ENCODE results near the gene ZNF697.

Gene ZNF697

DNA sequence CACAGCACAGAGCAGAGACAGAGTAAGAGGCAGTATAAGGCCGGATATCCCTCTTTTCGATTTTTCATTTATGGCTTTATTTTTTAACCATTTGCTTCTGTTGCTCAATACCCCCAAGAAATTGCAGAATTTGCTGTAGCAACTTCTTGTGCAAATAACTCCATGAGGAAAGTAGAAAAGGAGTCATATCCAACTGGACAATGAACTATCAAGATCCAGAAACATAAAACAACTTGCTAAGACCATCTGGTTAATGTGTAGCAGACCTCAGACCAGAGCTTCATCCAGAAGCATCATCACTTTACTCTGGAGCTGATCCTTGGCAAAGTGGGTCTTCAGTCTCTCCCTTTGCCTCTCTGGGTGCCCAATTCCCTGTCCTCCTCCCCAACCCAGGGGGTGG, 45.9 kb downstream of the ZNF697 start:
- DNase-seq (ENCODE audit: low read depth in 2 of 2), result no peak
- no peak overlapping the region for H3K4me3 ChIP-seq (replicated peaks in 1 of 2; ENCODE audit: low read depth in 2 of 2, low read length in 2 of 2)
- TF ChIP-seq, protein P1, sequence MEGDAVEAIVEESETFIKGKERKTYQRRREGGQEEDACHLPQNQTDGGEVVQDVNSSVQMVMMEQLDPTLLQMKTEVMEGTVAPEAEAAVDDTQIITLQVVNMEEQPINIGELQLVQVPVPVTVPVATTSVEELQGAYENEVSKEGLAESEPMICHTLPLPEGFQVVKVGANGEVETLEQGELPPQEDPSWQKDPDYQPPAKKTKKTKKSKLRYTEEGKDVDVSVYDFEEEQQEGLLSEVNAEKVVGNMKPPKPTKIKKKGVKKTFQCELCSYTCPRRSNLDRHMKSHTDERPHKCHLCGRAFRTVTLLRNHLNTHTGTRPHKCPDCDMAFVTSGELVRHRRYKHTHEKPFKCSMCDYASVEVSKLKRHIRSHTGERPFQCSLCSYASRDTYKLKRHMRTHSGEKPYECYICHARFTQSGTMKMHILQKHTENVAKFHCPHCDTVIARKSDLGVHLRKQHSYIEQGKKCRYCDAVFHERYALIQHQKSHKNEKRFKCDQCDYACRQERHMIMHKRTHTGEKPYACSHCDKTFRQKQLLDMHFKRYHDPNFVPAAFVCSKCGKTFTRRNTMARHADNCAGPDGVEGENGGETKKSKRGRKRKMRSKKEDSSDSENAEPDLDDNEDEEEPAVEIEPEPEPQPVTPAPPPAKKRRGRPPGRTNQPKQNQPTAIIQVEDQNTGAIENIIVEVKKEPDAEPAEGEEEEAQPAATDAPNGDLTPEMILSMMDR (IDR thresholded peaks at IDR 0.05; ENCODE audit: low read depth, low read length), result no peak

DNA sequence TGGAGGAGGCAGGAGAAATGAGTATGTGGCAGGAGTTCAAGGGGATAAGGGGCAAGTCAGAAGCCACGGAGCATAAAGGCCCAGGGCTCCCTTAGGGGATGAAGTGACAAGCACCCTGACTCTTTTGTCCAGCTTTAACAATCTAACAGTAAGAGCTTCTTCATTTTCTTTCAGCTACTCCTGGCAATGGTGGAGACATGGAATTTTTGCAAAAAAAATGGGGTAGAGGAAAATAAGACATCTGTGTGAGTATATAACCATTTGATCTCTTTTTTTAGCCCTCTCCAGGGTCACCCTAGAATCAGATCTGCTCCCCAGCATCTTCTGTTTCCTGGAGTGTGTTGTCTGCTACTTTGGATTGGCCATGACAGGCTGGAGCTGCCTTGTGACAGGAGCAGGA, 47.1 kb downstream of the ZNF697 start:
- TF ChIP-seq, protein P1 (IDR thresholded peaks at IDR 0.05; ENCODE audit: low read depth, low read length), result no peak
- no peak for DNase-seq (ENCODE audit: low read depth in 2 of 2)
- no peak overlapping the region for H3K4me3 ChIP-seq (replicated peaks in 1 of 2; ENCODE audit: low read depth in 2 of 2, low read length in 2 of 2)

DNA sequence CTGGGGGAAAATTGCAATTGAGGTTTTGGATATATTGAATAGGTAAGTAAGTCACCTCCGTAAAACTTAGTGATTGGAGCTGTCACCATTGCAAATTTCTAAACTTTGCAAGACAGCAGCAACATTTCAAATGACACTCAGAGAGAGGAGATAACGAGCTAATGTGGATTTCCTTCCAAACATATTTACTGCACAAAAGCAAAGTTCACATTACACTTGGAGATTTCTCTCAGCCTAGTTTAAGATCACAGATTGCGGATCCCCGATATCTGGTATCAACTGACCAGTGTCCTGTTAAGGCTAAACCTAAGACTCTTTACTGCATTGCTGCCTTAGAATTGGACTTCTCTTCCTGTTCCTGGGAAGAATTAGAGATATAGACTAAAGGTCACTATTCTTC, 47.5 kb downstream of the ZNF697 start:
- no peak for DNase-seq (ENCODE audit: low read depth in 2 of 2)
- no peak overlapping the region for H3K4me3 ChIP-seq (replicated peaks in 1 of 2; ENCODE audit: low read depth in 2 of 2, low read length in 2 of 2)
- TF ChIP-seq, protein P1 (IDR thresholded peaks at IDR 0.05; ENCODE audit: low read depth, low read length), result no peak

DNA sequence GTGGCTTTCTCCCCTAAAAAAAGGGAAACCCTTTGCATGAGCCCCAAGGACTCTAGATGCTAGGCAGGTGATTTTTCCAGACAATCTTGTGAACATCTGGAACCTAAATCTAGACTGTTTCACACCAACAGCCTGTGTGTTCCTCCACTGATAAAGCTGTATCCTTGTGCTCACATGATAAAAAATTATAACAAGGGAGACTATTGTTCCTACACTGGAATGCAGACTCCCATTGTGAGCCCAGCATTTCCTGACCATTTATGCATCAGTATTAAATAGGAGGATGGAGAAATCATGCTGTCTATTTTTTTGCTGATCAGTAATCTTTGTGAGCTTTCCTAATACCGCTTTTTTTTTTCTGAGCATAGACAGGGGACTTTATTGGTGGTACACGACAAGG, 52.5 kb downstream of the ZNF697 start:
- H3K4me3 ChIP-seq (replicated peaks in 1 of 2; ENCODE audit: low read depth in 2 of 2, low read length in 2 of 2), result no peak overlapping the region
- TF ChIP-seq, protein P1 (IDR thresholded peaks at IDR 0.05; ENCODE audit: low read depth, low read length), result no peak
- no peak for DNase-seq (ENCODE audit: low read depth in 2 of 2)

DNA sequence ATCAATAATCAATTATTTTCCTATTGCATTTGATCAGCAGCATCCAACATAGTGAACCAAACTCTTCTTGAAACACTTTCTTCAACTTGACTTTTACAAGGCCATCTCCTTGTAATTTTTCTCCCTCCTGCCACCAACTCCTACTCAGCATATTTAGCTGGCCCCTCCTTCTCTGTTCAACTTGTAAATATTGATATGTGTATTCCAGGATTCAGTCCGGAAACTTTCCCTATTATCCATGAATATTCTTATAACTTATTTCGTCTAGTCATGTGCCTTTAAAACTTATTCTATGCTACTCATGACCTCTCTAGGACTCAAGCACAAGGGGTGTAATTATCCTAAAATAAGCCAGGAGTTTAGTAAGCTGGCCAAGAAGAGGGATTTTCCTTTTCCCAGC, 52.9 kb downstream of the ZNF697 start:
- no peak overlapping the region for H3K4me3 ChIP-seq (replicated peaks in 1 of 2; ENCODE audit: low read depth in 2 of 2, low read length in 2 of 2)
- DNase-seq (ENCODE audit: low read depth in 2 of 2), result no peak
- TF ChIP-seq, protein P1 (IDR thresholded peaks at IDR 0.05; ENCODE audit: low read depth, low read length), result no peak

DNA sequence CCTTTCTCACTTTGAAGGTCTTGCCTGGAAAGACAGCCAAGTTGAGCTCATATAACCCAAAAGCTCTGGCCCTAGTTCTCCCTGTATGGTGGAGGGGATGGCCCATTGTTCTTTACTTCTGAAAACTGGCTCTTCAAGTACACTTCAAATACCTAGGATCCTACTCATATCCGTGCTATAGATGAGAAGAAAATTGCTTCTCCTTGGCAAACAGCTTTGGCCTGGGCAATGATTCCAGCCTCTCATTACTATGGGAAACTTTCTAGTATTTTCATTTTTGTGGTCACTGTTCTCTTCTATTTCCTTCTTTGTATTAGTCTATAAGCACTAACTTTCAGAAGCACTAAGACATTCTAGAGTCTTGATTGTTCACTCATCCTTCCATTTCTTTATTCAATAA, 53.7 kb downstream of the ZNF697 start:
- TF ChIP-seq, protein P1 (IDR thresholded peaks at IDR 0.05; ENCODE audit: low read depth, low read length), result no peak
- no peak overlapping the region for H3K4me3 ChIP-seq (replicated peaks in 1 of 2; ENCODE audit: low read depth in 2 of 2, low read length in 2 of 2)
- peak; percentile 69 to 84 for DNase-seq (ENCODE audit: low read depth in 2 of 2)

DNA sequence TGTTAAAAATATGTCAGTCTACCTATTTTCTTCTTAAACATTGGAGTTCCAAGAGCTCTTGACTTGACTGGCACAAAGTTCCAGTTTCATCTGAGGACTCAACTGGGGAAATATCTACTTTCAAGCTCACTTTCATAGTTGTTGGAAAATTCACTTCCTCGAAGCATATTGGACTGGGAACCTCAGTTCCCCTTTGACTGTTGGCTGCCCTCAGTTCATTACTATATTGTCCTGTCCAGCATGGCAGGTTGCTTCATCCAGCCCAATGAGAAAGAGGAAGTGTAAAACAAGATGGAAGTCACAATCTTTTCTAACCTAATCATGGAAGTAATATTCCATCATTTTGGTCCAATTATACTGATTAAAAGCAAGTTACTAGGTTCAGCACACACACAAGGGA, 54.3 kb downstream of the ZNF697 start:
- TF ChIP-seq, protein P1 (IDR thresholded peaks at IDR 0.05; ENCODE audit: low read depth, low read length), result no peak
- no peak overlapping the region for H3K4me3 ChIP-seq (replicated peaks in 1 of 2; ENCODE audit: low read depth in 2 of 2, low read length in 2 of 2)
- no peak for DNase-seq (ENCODE audit: low read depth in 2 of 2)
